Endodermal cell (in vitro differentiated cells): Measurements from ENCODE around the gene DNALI1. TPM values are rescaled to one million over a fixed set of nuclear protein-coding genes. Genes with fewer than 3 reads are reported as not detected.
"Not testable (repeated sequence)": the region's sequence is repeated elsewhere in the genome, so short reads cannot be mapped to it uniquely, and the experiment has no call there.

Experiments
- DNase-seq: peaks from one replicate; pipeline ENCODE4 v3.0.0-alpha.2; 2017
- H3K27ac ChIP-seq: 2 replicates; pipeline ENCODE4 v1.5.1; 2013; ENCODE audit warnings: mild to moderate bottlenecking, low read depth, low read length, moderate library complexity
- H3K27me3 ChIP-seq: 2 replicates; pipeline ENCODE4 v1.6.1; 2013; ENCODE audit warnings: mild to moderate bottlenecking, low read length, moderate library complexity; ENCODE audit not compliant: insufficient read depth, control insufficient read depth, poor library complexity, severe bottlenecking
- H3K36me3 ChIP-seq: 2 replicates; pipeline ENCODE4 v1.7.0; 2013; ENCODE audit warnings: mild to moderate bottlenecking, low read length, moderate library complexity; ENCODE audit not compliant: control insufficient read depth, insufficient read depth
- H3K4me1 ChIP-seq: one replicate; pipeline ENCODE4 v1.7.0; 2013; ENCODE audit warnings: low read length; ENCODE audit not compliant: control insufficient read depth, insufficient read depth
- H3K4me3 ChIP-seq: 2 replicates; pipeline ENCODE4 v1.5.1; 2013; ENCODE audit warnings: mild to moderate bottlenecking, low read length, moderate library complexity
- H3K9ac ChIP-seq: 2 replicates; pipeline ENCODE4 v1.6.1; 2013; ENCODE audit warnings: mild to moderate bottlenecking, low read length, moderate library complexity; ENCODE audit not compliant: poor library complexity, severe bottlenecking; ENCODE audit errors: extremely low read depth
- H3K9me3 ChIP-seq: 2 replicates; pipeline ENCODE4 v1.6.1; 2013; ENCODE audit warnings: mild to moderate bottlenecking, low read length, moderate library complexity; ENCODE audit not compliant: control insufficient read depth
- H3K27ac Mint-ChIP-seq: 2 replicates; pipeline ENCODE4 v1.8.0; 2020; ENCODE audit warnings: mixed read lengths
- H3K27me3 Mint-ChIP-seq: 2 replicates; pipeline ENCODE4 v1.8.0; 2021; ENCODE audit warnings: mild to moderate bottlenecking, mixed read lengths; ENCODE audit not compliant: insufficient read depth
- H3K36me3 Mint-ChIP-seq: 2 replicates; pipeline ENCODE4 v1.8.0; 2020; ENCODE audit warnings: low read depth, mixed read lengths
- H3K4me1 Mint-ChIP-seq: 2 replicates; pipeline ENCODE4 v1.8.0; 2020; ENCODE audit warnings: mixed read lengths
- H3K4me3 Mint-ChIP-seq: 2 replicates; pipeline ENCODE4 v1.8.0; 2020; ENCODE audit warnings: mild to moderate bottlenecking, moderate library complexity, mixed read lengths
- H3K9me3 Mint-ChIP-seq: 2 replicates; pipeline ENCODE4 v1.8.0; 2020; ENCODE audit warnings: mild to moderate bottlenecking, mixed read lengths
- CTCF ChIP-seq: fragments of 200-600 bp; sonication (generic); conservative IDR thresholded peaks from 2 replicates; pipeline ENCODE4 v1.5.0; 2021; ENCODE audit warnings: antibody characterized with exemption, mild to moderate bottlenecking
- WGBS, 2 experiments: methylation state at CpG; one replicate each; pipeline versions ENCODE4 v1.1.5 to v1.1.7; 2013; ENCODE audit warnings: missing lambda C conversion rate in 2 of 2, mixed read lengths in 1 of 2; ENCODE audit not compliant: insufficient coverage in 1 of 2, insufficient read length in 1 of 2; 5-methylcytosine and 5-hydroxymethylcytosine counted together
- total RNA-seq, 2 donors: library from RNA; stranded (reverse); fragmentation: NEBNext Ultra II Directional in 1 of 2; extraction: Animal tissue kit (Norgen Biotek cat#: 25700) in 1 of 2; gene quantifications; 2 replicates in 1 of 2; 3 replicates in 1 of 2; pipeline ENCODE4 v1.2.1, GENCODE V29; 2021

DNALI1 gene
- total RNA-seq, 2 donors from 2014 or later = 31.5 to 39.5 TPM

- H3K4me1 ChIP-seq = no peaks in the 10 kb centered on the region
- H3K4me3 ChIP-seq = no peak overlapping the region
- H3K27me3 ChIP-seq = no peaks in the 10 kb centered on the region
- H3K36me3 ChIP-seq = peaks cover 88% of the 10 kb centered on the region
- Mint-ChIP-seq H3K27ac (no peak overlapping the region), H3K27me3 (no peaks in the 10 kb centered on the region), H3K4me1 (no peaks in the 10 kb centered on the region), H3K4me3 (no peak overlapping the region), H3K9me3 (no peaks in the 10 kb centered on the region), H3K36me3 (peaks cover 80% of the 10 kb centered on the region)
- no peak overlapping the region for H3K9ac ChIP-seq
- no peak overlapping the region for H3K27ac ChIP-seq
- H3K9me3 ChIP-seq = no peaks in the 10 kb centered on the region
- DNase-seq = no peak
- no peak for TF ChIP-seq CTCF
- 91 to 95% methylated on average over 4 to 7 of the region's 7 CpGs for WGBS, 2 experiments
Measured at GRCh38 chr1:37574834-37575480, 18.2 kb downstream of the DNALI1 start.

- peaks cover 83% of the 10 kb centered on the region for H3K36me3 Mint-ChIP-seq
- H3K36me3 ChIP-seq = peaks cover 90% of the 10 kb centered on the region
- no peak overlapping the region for H3K9ac ChIP-seq
Measured at GRCh38 chr1:37575692-37576091, 19.0 kb downstream of the DNALI1 start.

GRCh38 chr1:37584544-37584943 is 27.8 kb downstream of the DNALI1 start:
- 91 to 92% methylated on average over 3 to 4 of the region's 4 CpGs for WGBS, 2 experiments
- H3K4me3 Mint-ChIP-seq, H3K27ac Mint-ChIP-seq, H3K27me3 ChIP-seq, H3K9me3 Mint-ChIP-seq, DNase-seq, H3K9me3 ChIP-seq, H3K27me3 Mint-ChIP-seq, H3K4me1 Mint-ChIP-seq, H3K4me1 ChIP-seq, H3K27ac ChIP-seq, H3K9ac ChIP-seq, H3K4me3 ChIP-seq: not testable (repeated sequence)
- H3K36me3 ChIP-seq = peaks cover 88% of the 10 kb centered on the region
- peaks cover 71% of the 10 kb centered on the region for H3K36me3 Mint-ChIP-seq

More at GRCh38 chr1:37575692-37576091, 19.0 kb downstream of the DNALI1 start:
- Mint-ChIP-seq H3K27ac (no peak overlapping the region), H3K9me3 (no peaks in the 10 kb centered on the region), H3K4me3 (no peak overlapping the region), H3K4me1 (no peaks in the 10 kb centered on the region), H3K27me3 (no peaks in the 10 kb centered on the region)
- no peak for DNase-seq
- Histone ChIP-seq H3K27ac (no peak overlapping the region), H3K4me1 (no peaks in the 10 kb centered on the region), H3K9me3 (no peaks in the 10 kb centered on the region), H3K4me3 (no peak overlapping the region), H3K27me3 (no peaks in the 10 kb centered on the region)
- WGBS, 2 experiments = 95 to 96% methylated on average over 3 to 5 of the region's 5 CpGs
- no peak for TF ChIP-seq CTCF

- Mint-ChIP-seq H3K36me3 (peaks cover 59% of the 10 kb centered on the region), H3K4me3 (no peak overlapping the region), H3K4me1 (no peaks in the 10 kb centered on the region), H3K27ac (no peak overlapping the region), H3K9me3 (no peaks in the 10 kb centered on the region), H3K27me3 (no peaks in the 10 kb centered on the region)
- Histone ChIP-seq H3K9ac (no peak overlapping the region), H3K4me3 (no peak overlapping the region), H3K36me3 (peaks cover 87% of the 10 kb centered on the region), H3K4me1 (no peaks in the 10 kb centered on the region), H3K27ac (no peak overlapping the region), H3K9me3 (no peaks in the 10 kb centered on the region), H3K27me3 (no peaks in the 10 kb centered on the region)
- TF ChIP-seq CTCF = no peak
- 94% methylated on average over 2 of the region's 2 CpGs; no CpG with 5 or more reads in 1 of the 2 experiments for WGBS, 2 experiments
- no peak for DNase-seq
Measured at GRCh38 chr1:37588939-37589338, 32.2 kb downstream of the DNALI1 start.
